ENCODE data around the gene C11orf91. TPM values are rescaled to one million over a fixed set of nuclear protein-coding genes. Genes with fewer than 3 reads are reported as not detected.
"Not testable (repeated sequence)": the region's sequence is repeated elsewhere in the genome, so short reads cannot be mapped to it uniquely, and the experiment has no call there.

The C11orf91 gene
- total and polyA plus RNA-seq, 8 donors, result 2.2 TPM; not detected in 7

- Histone ChIP-seq H3K36me3 (peaks cover 0 to 22% of the 10 kb centered on the region in 2 donors), H3K27me3 (no peaks in the 10 kb centered on the region), H3K27ac (peak overlapping the region; percentile 90 to 97), H3K9me3 (no peaks in the 10 kb centered on the region), H3K4me1 (peaks cover 19 to 63% of the 10 kb centered on the region in 2 donors), H3K4me3 (peak overlapping the region; percentile 77 to 90)
- intact Hi-C loops (cut with DNase I), result no loop called here
- DNase-seq (peak; percentile 36 to 74 (median 60)), ATAC-seq (peak; percentile 42)
- no peak for TF ChIP-seq CTCF (IDR thresholded peaks at IDR 0.05)
These were observed 34.0 kb upstream of the C11orf91 start for GRCh38 chr11:33734441-33735270.

GRCh38 chr11:33733980-33734379, 33.4 kb upstream of the C11orf91 start:
- DNase-seq (no peak), ATAC-seq (no peak)
- H3K4me3 ChIP-seq, result peak overlapping the region in 1 of 2 donors; percentile 90
- intact Hi-C loops (cut with DNase I), result no loop called here
- no peaks in the 10 kb centered on the region for H3K9me3 ChIP-seq
- peaks cover 19 to 67% of the 10 kb centered on the region in 2 donors for H3K4me1 ChIP-seq
- TF ChIP-seq CTCF (IDR thresholded peaks at IDR 0.05), result no peak
- H3K36me3 ChIP-seq, result peaks cover 0 to 22% of the 10 kb centered on the region in 2 donors
- no peaks in the 10 kb centered on the region for H3K27me3 ChIP-seq
- peak overlapping the region; percentile 90 to 97 for H3K27ac ChIP-seq

- intact Hi-C loops (cut with DNase I), result no loop called here
- H3K4me1 ChIP-seq, result peaks cover 20 to 77% of the 10 kb centered on the region in 2 donors
- peak overlapping the region in 1 of 2 donors; percentile 90 for H3K4me3 ChIP-seq
- TF ChIP-seq CTCF (IDR thresholded peaks at IDR 0.05), result no peak
- H3K36me3 ChIP-seq, result peaks cover 0 to 22% of the 10 kb centered on the region in 2 donors
- no peaks in the 10 kb centered on the region for H3K9me3 ChIP-seq
- ATAC-seq (no peak), DNase-seq (no peak)
- H3K27me3 ChIP-seq, result no peaks in the 10 kb centered on the region
- peak overlapping the region in 1 of 2 donors; percentile 90 for H3K27ac ChIP-seq
These were observed 31.3 kb upstream of the C11orf91 start for GRCh38 chr11:33731723-33732531.

GRCh38 chr11:33730716-33731115, 30.1 kb upstream of the C11orf91 start:
- Histone ChIP-seq H3K36me3 (peaks cover 0 to 22% of the 10 kb centered on the region in 2 donors), H3K27me3 (no peaks in the 10 kb centered on the region), H3K27ac (no peak overlapping the region), H3K9me3 (no peaks in the 10 kb centered on the region), H3K4me3 (peak overlapping the region in 1 of 2 donors; percentile 90), H3K4me1 (peaks cover 17 to 83% of the 10 kb centered on the region in 2 donors)
- DNase-seq (no peak), ATAC-seq (no peak)
- no peak for TF ChIP-seq CTCF (IDR thresholded peaks at IDR 0.05)
- intact Hi-C loops (cut with DNase I), result no loop called here

GRCh38 chr11:33729072-33729664, 28.5 kb upstream of the C11orf91 start:
- ATAC-seq; H3K27me3 ChIP-seq; H3K4me3 ChIP-seq; H3K27ac ChIP-seq; DNase-seq; H3K9me3 ChIP-seq; intact Hi-C loops (cut with DNase I): not testable (repeated sequence)
- Histone ChIP-seq H3K36me3 (peaks cover 0 to 22% of the 10 kb centered on the region in 2 donors), H3K4me1 (peaks cover 31 to 87% of the 10 kb centered on the region in 2 donors)

- H3K27me3 ChIP-seq; H3K4me3 ChIP-seq; H3K9me3 ChIP-seq; intact Hi-C loops (cut with DNase I); DNase-seq; ATAC-seq: not testable (repeated sequence)
- peaks cover 40 to 87% of the 10 kb centered on the region in 2 donors for H3K4me1 ChIP-seq
- H3K27ac ChIP-seq, result peak overlapping the region in 1 of 2 donors; percentile 33
- H3K36me3 ChIP-seq, result peaks cover 0 to 13% of the 10 kb centered on the region in 2 donors
These were observed 26.9 kb upstream of the C11orf91 start for GRCh38 chr11:33727539-33727938.
